HG03060 (cell line): ENCODE data around the gene ATP2B2.

Experiments used
- ATAC-seq: cut with Tn5 transposase; IDR thresholded peaks from one replicate; pipeline ENCODE4 v1.9.1; 2021; ENCODE audit warnings: low read depth, moderate number of reproducible peaks; ENCODE audit not compliant: unreplicated experiment

The ATP2B2 gene

DNA sequence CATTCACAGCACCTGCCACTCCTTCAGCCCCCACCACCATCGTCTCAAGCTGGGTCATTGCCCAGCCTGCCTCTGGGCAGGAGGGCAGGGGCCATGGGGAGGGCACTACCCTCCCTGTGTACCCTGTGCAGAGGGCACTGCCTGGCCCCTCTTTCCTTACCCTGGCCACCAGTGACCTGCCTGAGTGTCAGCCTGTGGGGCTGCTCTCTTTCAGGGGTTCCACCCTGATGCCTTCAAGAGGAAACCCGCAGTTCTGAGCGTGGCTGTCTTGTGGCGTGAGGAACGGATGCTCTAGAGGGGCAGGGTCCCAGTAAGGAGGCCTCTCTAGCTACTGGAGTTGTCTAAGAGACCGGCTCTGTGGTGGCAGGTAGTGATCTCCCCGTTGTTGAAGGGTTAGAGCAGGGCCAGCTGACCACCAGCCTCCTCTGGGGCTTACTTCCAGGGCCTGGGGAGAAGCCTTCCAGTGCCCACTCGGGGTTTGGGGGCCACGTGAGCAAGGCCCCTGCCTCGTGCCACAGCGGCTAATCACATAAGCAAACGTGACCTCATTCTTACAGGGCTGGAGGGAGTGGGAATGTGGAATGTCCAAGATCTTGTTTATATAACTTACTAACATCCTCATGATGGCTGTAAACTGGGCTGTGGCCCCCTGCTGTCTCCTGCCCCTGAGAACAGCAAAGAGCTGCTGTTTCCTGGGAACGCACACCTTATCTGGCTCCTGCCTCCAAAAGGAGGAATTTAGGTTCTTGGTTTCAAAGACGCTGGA, 153.1 kb downstream of the ATP2B2 start:
- no peak for ATAC-seq

DNA sequence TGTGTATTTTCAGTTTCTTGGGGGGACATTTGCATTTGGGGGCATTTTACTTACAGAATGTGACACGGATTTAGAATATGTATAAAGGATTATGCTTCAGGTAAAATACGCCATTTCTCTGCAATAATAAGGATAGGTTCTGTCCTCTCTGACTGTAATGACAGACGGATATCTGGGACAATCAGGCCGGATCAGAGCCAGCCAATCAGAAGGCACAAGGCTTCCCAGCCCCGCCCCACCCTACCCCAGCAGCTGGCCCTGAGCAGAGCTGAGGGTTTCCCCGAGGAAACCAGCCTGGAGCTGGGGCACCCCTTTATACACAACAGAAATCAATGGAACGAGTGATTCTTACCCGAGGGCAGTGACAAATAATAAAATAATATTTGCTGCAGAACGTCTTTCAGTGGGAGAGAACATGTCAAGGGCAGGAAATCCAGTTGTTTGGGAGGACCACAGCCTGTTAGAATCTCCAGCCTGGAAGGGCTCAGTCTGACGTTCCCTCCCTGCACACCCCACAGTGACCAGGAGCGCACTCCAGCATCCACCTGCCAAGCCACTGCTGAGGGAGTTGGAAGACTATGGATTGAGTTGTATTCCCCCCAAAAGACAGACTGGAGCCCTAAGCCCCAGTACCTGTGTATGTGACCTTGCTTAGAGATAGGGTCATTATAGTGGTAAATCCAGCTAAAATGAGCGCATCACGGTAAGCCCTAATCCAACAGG, 154.2 kb downstream of the ATP2B2 start:
- no peak for ATAC-seq

DNA sequence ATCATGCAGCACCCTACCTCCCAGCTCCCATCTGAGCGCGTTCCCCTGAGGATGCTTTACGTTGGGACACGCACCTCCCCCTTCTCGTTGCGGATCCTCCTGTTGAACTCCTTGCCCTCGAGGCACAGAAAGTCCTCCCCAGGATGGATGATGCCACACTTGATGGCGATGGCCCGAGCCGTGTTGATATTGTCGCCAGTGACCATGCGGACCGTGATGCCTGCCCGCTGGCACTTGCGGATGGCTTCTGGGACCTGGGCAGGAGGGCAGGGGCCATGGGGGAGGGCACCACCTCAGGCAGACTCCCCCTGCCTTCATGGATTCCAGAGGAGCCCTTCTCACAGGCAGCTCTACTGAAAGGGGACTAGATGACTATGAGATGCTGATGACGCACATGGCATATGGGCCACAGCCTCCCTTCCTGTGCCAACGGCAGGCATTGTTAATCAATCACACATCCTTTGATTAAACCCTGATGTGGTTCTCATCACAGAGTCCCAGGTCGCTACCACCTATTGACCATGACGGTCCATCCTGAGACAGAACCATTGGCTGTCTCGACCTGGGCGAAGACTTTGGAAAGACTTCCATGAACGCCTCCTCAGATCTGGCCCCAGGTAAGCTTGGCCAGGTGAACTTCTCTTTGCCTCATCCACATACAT, 154.9 kb downstream of the ATP2B2 start:
- no peak for ATAC-seq

DNA sequence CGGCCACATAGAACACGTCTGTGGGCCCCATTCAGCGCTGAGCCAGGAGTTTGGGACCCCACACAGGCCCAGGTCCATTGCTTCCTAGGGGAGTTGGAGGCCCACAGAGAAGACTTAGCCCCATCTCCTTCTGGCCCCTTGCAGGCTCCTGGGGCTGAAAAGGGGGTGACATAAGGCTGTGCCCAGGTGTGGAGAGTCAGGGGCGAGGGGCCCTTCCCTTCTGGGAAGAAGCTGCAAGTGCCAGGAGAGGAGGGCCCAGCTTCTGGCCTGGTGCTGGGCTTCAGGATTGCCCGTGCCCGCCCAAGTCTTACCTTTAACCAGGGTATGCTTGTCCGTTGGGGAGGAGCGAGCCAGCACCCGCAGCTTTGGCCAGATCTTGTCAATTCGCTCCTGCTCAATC, 155.6 kb downstream of the ATP2B2 start:
- no peak for ATAC-seq

DNA sequence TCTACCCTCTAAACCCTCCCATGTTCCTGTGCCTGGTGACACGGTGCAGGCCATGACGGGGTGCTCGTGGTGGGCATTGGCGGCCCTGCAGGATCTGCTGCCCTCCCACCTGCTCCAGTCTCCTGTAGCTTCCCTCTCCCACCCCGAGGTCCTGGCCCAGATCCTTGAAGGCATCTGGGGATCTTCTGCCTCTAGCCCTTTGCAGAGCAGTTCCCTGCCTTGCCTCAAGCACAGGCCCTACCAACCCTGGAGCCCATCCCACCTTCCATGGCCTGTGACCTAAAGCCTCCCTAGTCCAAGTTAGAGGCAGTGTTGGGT, 157.0 kb downstream of the ATP2B2 start:
- no peak for ATAC-seq

DNA sequence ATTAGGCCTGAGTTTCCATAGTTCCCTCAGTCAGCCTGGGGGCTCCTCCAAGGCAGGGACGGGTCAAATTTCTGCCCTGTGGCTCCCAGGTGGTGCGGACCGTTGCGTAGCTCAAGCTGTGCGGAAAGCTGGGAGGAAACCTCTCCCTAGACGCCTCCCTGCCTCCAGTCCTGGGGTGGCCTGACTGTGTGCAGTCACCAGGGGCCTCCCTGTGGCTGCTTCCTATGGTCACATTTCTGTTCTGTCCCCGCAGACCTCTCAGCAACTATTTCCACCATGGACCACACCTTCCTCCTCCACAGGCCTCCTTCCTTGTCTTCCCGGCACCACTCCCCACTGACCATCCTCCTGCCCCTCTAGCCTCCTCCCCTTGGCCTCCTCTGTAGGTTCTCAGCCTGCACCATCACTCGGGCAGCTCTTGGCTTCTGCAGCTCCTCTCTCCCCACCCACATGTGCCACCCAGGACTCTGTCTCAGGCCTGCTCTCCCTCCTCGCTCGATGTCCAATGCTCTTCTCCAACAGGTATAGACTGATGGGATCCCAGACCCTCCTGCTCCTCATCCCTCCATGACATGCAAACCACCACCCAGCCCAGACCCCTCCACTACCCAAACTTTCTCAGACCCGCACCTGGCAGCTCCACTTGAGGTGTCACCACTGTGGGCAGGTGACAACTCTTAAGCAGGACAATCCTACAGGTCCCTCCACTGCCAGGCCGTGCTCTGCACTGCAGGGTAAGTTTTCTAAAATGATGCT, 157.6 kb downstream of the ATP2B2 start:
- ATAC-seq = no peak

DNA sequence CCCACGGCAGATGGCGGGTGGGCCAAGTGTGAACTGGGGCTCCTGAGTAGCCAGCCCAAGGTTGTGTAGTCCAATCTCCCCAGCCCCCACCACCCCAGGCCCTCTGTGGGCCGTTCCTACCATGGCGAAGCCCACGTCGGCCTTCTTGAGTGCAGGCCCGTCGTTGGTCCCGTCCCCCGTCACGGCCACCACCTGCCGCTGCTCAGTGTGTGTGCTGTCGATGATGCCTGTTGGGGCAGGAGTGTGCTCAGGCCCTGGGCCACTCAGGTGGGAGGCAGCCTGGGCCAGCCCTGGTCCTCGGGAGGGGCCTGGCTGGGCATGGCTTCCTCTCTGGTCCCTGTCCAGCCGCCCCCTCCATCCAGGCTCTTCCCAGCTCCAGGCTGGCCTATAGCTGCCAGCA, 159.5 kb downstream of the ATP2B2 start:
- ATAC-seq = no peak

DNA sequence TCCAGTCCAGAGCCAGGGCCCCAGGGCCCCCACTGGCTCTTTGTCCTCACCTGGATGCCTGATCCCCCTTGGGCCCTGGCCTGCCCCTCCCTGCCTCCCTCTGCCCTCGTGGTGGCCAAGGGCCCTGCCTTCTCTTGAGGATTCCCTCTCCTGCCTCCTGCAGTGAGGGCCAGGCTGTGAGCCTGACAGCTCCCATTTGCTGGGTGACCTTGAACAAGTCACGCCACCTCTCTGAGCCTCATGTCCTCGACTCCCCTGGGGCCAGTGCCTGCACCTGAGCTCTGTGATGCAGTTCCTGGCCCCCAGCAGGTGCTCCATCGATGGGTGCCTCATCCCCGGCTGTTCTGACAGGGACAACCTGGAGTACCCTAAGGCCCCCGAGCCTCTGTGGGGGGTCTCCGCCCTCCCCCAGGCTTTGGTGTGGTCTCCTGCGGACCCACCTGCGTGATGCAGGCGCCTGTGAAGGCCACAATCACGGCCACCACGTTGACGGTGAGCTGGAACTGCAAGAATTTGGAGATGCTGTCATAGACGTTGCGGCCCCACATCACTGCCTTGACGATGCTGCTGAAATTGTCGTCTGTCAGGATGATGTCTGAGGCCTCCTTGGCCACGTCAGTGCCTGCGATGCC, 160.3 kb downstream of the ATP2B2 start:
- ATAC-seq = no peak

DNA sequence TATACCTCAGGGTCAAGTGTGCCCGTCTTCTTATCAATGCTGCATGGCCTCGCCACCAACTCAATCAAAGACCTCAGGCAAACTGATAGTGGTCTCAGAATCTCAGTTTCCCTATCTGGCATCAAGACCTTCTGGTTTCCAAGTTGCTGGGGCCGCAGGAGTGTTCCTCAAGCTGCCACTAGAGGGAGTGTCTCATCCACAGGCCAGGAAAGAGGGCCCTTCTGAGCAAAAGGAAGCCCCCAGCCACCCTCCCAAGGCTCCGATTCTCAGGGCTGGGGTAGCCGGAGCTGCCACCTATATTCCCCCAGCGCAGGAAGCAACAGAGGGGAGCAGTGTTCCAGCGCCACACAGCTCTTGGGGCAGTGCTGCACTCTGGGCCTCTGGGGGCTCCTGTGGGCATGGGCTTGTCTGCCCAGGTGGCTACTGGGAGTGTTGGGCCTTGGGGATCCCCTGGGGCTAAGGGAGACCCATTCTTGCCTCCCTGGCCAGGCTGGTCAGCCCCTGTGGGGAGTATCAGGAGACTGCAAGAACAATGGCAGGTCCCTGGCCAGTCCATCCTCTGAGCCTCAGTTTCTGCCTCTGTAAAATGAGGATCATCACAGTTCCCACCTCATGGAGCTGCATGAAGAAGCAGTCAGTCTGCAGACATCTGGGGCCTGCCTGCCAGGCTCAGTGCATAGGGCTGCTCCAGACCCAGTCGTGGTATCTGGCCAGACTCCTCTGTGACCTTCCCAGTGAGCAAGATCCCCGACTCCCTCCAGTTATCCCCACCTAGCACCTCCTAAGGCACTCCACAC, 161.0 kb downstream of the ATP2B2 start:
- no peak for ATAC-seq

DNA sequence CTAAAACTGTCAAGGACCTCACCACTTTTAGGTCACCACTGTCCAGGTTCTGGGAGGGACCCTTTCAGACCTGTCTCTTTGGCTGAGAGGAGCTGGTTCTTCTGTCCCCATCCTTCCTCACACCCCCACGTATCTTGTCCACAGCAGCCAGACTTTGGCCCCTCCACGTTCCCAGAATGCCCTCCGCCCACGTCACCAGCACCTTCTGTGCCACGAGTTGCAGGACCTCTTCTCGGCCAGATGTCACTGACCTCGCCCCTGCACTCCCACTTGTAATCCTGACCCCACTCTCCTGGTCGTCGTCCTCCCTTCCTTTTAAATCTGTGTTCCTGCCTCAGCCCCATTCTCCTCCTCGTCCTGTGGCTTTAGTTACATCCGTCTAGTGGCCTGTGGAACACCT, 161.9 kb downstream of the ATP2B2 start:
- ATAC-seq = no peak

DNA sequence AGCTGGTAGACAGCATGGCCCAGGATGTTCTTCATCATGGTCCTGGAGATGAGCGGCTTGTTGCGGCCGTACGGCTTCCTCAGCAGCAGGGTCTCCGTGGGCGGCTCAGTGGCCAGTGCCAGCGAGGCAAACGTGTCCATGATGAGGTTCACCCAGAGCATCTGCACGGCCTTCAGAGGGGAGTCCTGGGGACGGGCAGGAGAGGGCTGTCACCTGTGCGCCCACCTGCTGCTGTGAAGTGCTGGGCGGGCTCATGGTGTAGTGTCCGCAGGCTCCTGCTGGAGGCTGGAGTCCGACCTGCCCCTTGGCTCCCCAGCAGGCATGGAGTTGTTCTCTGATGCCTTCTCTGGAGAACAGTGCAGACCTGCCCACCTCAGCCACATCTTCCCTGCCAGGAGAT, 162.6 kb downstream of the ATP2B2 start:
- no peak for ATAC-seq

DNA sequence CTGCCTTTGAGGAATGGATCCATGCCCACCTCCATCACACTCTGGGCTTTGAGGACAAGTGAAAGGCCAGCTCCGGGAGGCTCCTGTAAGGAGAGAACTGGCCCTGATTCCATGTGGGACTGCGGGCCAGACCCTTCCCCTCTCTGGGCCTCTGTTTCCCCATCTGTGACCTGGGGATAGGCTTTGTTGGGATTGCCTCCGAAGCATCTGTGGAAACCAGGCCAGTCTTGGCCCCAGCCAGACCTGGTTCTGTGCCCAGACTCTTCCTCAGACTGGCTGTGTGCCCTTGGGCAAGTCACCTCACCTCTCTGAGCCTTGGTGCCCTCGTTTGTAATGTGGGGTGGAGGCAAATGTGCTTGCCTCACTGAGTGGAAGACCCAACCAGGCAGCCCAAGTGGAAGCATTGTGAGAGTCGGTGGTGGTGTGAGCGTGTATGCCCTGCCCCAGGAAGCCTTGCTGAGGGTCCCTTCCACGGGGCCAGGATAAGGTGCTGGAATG, 163.4 kb downstream of the ATP2B2 start:
- no peak for ATAC-seq

DNA sequence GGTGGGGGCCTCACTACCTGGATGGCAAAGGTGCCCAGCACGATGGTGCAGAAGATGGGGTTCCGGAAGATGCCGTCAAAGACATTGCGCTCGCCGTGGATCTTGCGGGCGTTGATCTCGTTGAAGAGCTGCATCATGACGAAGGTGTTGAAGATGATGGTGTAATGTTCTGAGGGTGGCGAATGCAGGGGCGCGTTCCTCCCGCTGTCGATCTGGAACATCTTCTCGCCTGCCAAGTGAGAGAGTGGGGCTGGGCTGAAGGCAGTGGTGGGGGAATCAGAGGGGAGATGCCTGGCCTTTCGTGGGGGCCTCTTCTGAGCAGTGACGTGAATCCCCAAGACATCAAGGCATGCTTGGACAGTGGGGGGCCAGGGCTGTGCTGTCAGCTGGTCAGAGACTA, 164.9 kb downstream of the ATP2B2 start:
- ATAC-seq = no peak

DNA sequence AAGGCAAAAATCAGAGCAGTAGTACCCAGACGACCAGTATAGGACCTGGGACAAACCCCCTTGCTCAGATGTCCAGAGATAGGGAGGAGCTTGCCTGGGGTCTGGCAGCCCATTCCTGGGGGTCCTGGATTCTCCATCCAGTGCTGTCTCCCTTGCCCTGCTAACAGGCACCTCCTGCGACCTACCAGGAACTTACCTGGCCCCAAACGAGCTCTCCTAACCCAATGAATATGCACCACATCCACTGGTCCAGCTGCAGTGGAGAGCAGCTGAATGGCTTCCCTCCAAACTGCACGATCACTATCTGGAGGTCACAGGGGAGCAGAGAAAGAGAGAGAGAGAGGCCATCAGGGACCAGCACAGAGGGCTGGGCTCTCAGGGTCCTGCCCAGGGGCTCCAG, 165.3 kb downstream of the ATP2B2 start:
- ATAC-seq = no peak

DNA sequence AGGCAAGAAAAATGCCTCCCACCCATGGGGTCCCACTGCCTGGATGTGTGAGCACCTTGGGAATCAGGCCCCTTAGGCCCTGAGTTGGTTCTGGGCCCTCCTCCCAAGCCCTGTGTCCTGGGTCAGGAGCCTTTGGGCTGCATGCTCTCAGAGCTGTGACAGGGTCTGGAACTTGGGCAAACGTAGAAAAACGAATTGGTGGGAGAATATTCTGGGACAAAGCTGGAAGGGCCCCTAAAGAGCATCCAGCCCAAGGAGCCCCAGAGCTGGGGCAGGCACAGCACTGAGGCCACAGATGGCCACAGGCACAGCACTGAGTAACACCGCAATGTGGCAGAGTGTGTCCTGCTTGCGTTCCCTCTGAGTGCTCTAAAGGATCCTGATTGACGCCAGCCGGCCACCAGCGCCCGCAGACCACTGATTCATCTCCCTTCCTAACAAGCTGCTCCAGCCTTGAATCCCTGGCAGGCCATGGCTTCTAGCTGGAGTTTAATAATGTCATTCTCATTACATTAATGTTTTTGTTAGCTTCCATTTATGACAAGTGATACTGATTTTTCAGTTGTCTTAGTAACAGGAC, 165.9 kb downstream of the ATP2B2 start:
- no peak for ATAC-seq

DNA sequence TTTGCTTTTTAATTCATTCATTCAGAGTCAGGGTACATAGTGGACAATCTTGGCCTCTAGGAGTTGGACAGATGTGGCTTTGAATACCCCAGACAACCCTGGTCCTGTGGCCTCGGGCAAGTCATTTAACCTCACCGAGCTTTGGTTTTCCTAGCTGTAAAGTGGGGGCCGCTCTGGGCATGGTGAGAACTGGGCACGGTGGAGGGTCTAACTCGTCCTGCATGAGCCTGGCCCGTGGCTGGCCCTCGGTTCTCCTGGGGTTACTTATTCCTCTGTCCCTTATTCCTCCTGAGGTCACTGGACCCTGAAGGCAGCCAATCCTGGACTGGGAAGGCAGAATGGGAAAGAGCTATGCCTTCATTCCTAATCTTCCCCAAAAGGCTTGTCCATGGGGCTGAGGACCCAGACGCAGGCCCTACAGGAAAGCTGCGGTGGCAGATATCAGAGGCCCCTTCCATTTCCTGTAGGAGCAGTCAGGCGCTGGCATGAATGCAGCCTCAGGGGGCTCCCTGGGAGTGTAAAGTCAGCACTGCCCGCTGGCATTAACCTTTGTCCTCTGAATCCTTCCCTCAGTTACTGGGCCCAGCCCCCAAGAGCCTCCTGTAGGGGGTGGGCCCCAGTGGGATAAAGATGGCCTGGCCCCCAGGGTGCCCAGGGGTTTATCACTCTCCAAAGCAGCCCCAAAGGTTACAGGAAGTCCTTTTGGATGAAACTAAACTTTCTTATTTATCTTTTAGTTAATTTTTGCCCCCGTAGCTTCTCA, 166.6 kb downstream of the ATP2B2 start:
- no peak for ATAC-seq

DNA sequence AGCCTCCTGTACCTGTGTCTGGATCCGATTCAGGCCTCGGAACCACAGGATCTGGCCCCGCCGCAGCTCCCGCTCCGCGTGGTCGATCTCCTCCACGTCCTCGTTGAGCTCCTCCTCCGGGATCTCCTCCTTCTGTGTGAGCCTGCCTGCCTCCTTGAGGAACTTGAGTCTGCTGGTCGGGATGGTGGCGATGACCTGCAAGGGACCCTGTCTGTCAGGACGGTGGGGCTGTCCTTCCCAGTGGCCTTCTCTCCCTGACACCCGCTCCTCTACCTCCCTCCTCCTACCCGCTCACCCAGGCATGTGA, 167.3 kb downstream of the ATP2B2 start:
- no peak for ATAC-seq

DNA sequence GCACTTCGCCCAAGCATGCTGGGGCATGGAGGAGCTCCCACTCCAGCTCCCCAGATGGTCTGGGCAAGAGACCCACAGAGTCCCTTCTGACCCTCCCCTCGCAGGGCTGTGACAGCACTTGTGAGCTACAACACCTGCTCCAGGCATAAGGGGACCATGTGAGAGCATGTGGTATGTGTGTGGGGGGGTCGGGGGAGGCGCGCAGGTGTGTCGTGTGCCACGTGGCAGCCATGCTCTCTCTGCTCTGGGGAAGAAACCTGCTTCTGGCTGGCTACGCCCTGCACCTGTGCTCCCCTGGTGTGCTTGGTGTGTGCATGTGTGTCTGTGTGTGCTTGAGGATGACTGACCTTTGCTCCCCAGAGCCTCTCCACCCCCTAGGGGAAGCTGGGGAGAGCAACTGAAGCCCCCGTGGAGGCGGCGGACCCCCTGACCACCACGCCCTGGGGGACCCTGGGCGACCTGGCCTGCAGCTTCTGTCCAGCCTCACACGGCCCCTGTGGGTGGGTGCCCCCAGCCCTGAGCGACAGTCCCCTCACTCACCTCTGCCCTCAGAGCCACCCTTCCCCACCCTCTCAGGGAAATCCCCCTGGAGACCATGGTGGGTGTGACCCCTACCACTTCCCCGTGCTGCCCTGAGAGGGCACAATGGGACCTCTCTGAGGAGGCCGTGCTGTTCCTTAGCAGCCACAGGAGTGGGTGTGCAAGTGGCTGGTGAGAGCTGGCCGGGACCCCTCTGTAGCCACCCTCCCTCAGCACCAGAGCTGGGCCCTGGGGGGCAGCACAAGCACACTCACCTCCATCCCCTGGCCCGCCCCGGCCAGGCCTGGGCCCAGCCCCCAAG, 167.8 kb downstream of the ATP2B2 start:
- ATAC-seq = no peak
